Testis (tissue), 3 donors: ENCODE measurements around the gene TLCD3A. TPM values are rescaled to one million over a fixed set of nuclear protein-coding genes. Genes with fewer than 3 reads are reported as not detected.

Experiments
- DNase-seq: peaks from one replicate; pipeline ENCODE4 v3.0.0-alpha.2; 2019
- H3K27ac ChIP-seq, 2 donors: fragments of 200-600 bp; sonication (generic); one replicate each; pipeline ENCODE4 v1.5.1; 2019
- H3K27me3 ChIP-seq: fragments of 200-600 bp; sonication (generic); one replicate; pipeline ENCODE4 v1.5.1; 2019
- H3K36me3 ChIP-seq: fragments of 200-600 bp; sonication (generic); one replicate; pipeline ENCODE4 v1.5.1; 2017; ENCODE audit warnings: low read depth; ENCODE audit errors: missing control alignments
- H3K4me1 ChIP-seq: fragments of 200-600 bp; sonication (generic); one replicate; pipeline ENCODE4 v1.5.1; 2019
- H3K4me3 ChIP-seq, 2 donors: fragments of 200-600 bp; sonication (generic); one replicate each; pipeline ENCODE4 v1.5.1; 2017 to 2019
- H3K9me3 ChIP-seq: fragments of 200-600 bp; sonication (generic); one replicate; pipeline ENCODE4 v1.5.1; 2017
- CTCF ChIP-seq, 3 experiments: fragments of 450-650 bp in 2 of 3; fragments of 200-600 bp in 1 of 3; sonication (generic) in 1 of 3; IDR thresholded peaks; one replicate each; pipeline ENCODE4 v1.5.1; 2016 to 2019; ENCODE audit warnings: antibody characterized with exemption in 3 of 3, mild to moderate bottlenecking in 2 of 3, moderate library complexity in 1 of 3
- POLR2A ChIP-seq: fragments of 450-650 bp; IDR thresholded peaks from one replicate; pipeline ENCODE4 v1.6.1; 2017; ENCODE audit warnings: antibody characterized with exemption, mild to moderate bottlenecking, moderate library complexity
- WGBS, 2 donors: methylation state at CpG; one replicate each; pipeline ENCODE4 v1.1.5; 2018; 5-methylcytosine and 5-hydroxymethylcytosine counted together
- intact Hi-C: fragments of 100-400 bp; cut with DNase I; formaldehyde crosslinking; loops from one replicate; pipeline ENCODE4 v1.15.1; 2023; ENCODE audit warnings: low total_unique reads
- polyA plus RNA-seq: library from polyadenylated mRNA; stranded (reverse); fragments of 350-450 nt; fragmentation: Illumina TruSeq; extraction: RNeasy Lipid Tissue Mini Kit (QIAGEN cat#74804); gene quantifications from one replicate; pipeline ENCODE4 v1.2.3, GENCODE V29; 2014; ENCODE audit warnings: low read depth, low replicate concordance; ENCODE audit not compliant: insufficient read depth
- total RNA-seq, 2 donors: library from RNA; depleted of rRNA; stranded (reverse); fragments of >200 nt; gene quantifications; one replicate each; pipeline ENCODE4 v1.2.3, GENCODE V29; 2016

Gene TLCD3A
- total and polyA plus RNA-seq, 3 donors from 2014 or later: 5.8 to 20.9 (median 14.8) TPM

- no peak for TF ChIP-seq CTCF (IDR thresholded peaks at IDR 0.05)
- no peak for TF ChIP-seq POLR2A
- no peak for DNase-seq
- Histone ChIP-seq H3K4me3 (no peak overlapping the region), H3K27me3 (no peaks in the 10 kb centered on the region), H3K4me1 (peaks cover under 1% of the 10 kb centered on the region), H3K27ac (no peak overlapping the region), H3K36me3 (no peaks in the 10 kb centered on the region), H3K9me3 (no peaks in the 10 kb centered on the region)
- intact Hi-C loops: no loop called here
- 83 to 87% methylated on average over 7 of the region's 7 CpGs for WGBS, 2 donors
These were observed 33.1 kb upstream of the TLCD3A start for GRCh38 chr17:699345-699744.

- H3K9me3 ChIP-seq: no peaks in the 10 kb centered on the region
- DNase-seq: no peak
- no peaks in the 10 kb centered on the region for H3K27me3 ChIP-seq
- TF ChIP-seq POLR2A: no peak
- peak; percentile 43 to 84 (median 52) for TF ChIP-seq CTCF (IDR thresholded peaks at IDR 0.05)
- 68 to 71% methylated on average over 1 of the region's 1 CpG for WGBS, 2 donors
- H3K4me1 ChIP-seq: no peaks in the 10 kb centered on the region
- H3K27ac ChIP-seq: no peak overlapping the region
- intact Hi-C loops: no loop called here
- H3K4me3 ChIP-seq: no peak overlapping the region
- H3K36me3 ChIP-seq: no peaks in the 10 kb centered on the region
These were observed 31.8 kb upstream of the TLCD3A start for GRCh38 chr17:700504-701094.

DNA sequence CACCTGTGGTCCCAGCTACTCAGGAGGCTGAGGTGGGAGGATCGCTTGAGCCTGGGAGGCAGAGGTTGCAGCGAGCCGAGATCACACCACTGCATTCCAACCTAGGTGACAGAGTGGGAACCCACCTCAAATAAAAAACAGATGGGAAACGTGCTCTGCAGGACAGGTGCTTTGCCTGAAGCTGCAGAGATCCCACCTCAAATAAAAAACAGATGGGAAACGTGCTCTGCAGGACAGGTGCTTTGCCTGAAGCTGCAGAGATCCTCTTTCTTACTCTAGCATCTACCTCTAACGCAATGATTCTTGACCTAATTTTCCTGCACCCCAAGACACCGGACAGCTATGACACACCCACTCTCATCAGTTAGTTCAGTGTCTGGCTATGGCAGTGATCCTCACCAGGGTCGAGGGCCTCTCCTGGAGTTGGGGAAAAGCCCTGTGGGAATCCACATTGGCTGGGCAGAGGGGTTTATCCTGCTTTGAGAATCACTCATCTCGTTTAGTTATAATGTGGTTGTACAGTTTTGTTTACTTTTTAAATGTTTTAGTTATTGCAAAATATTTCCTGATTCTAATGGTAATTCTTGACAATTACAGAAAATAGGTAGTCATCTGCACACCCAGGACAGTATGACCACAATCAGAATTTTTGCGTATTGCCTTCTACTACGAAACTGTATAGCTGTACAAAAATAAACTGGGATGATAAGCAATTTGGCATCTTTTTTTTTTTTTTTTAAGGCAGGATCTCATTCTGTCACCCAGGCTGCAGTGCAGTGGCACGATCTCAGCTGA is 29.1 kb upstream of the TLCD3A start:
- H3K4me3 ChIP-seq: no peak overlapping the region
- peaks cover 2% of the 10 kb centered on the region for H3K4me1 ChIP-seq
- H3K27ac ChIP-seq: no peak overlapping the region
- TF ChIP-seq CTCF (IDR thresholded peaks at IDR 0.05) (no peak), POLR2A (no peak)
- H3K9me3 ChIP-seq: no peaks in the 10 kb centered on the region
- no peaks in the 10 kb centered on the region for H3K27me3 ChIP-seq
- no peaks in the 10 kb centered on the region for H3K36me3 ChIP-seq
- intact Hi-C loops: no loop called here
- WGBS, 2 donors: 86 to 88% methylated on average over 12 of the region's 12 CpGs
- no peak for DNase-seq

DNA sequence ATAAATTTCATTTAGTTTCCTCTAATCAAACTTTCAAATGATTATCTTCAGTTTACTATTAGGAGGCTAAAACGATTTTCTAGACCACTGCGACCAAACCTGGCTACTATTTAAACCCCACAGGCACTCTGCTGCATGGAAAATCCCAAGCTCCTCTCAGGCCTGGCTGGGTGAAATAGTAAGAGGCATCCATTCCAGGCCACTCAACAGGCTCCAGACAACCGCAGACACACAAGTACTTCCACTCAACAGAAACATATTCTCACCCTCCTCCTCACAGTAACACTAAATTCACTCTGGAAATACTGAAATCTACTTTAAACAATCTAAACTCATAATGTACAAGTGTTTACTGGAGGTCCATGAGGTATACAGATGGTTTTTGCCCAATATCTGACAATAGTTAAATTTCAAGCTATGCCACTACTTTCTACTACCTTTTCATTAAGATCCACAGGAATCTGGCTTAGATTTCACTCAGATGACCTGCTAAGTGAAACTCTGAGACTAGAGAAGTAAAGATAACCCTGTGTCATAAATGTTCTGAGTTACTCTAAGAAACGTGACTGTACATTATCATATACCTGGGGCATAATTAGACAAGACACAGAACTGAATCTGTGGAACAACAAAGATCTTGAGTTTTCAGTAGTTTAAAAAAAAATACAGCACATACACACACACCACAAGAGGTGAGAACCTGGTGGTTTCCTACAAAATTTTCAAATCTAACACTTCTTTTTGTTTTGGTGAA is 28.1 kb upstream of the TLCD3A start:
- Histone ChIP-seq H3K36me3 (no peaks in the 10 kb centered on the region), H3K4me1 (peaks cover 5% of the 10 kb centered on the region), H3K9me3 (no peaks in the 10 kb centered on the region), H3K4me3 (no peak overlapping the region), H3K27me3 (no peaks in the 10 kb centered on the region), H3K27ac (no peak overlapping the region)
- intact Hi-C loops: no loop called here
- 85 to 87% methylated on average over 4 of the region's 4 CpGs for WGBS, 2 donors
- DNase-seq: no peak
- TF ChIP-seq CTCF (IDR thresholded peaks at IDR 0.05) (no peak), POLR2A (no peak)
